ENCODE measurements around the gene CDH5.

DNA sequence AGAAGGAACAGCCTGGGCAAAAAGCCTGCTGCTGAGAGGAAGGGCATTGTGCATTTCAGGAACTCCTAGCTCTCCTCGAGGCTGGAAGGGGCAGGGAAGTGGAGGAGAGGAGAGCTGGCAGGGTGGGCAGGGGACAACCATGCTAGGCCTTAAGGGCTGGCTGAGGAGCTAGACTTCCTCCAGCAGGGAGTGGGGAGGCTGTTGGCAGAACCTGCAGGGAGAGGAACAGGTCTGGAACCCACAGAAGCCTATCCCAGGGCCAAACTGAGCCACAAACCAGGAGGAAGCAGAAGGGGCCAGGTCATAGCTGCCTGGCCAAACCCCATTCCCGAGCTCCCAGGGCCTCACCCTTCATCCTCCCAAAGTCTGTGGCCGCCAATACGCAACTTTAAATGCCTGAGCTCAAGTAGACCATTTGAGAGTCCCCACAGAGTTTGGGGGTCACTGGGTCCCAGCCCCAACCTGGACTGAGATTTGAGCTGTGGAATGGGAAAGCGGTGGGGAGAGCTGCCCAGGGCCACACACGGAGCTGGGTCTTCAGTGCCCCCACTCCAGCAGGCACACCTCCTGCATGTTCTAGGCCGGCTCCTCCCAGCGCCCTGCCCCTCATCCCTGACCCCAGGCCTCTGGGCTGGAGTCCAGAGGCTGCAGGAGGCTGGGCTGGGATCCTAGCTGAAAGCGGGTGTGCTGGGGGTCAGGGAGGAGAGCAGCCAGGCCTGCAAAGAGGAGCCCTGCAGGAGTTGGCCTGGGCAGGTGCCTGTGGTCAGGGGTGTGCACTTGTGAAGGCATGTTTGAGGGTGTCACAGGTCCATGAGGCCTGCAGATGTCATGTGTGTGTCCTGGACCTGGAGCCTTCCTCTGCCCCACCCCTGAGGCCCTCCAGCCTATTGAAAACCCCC, 4.5 kb downstream of the CDH5 start:
- TF ChIP-seq EZH2phosphoT487 (IDR thresholded peaks at IDR 0.05; ENCODE audit: insufficient read depth, low read depth) (no peak), EZH2 (IDR thresholded peaks at IDR 0.05; ENCODE audit: insufficient read depth, poor library complexity, severe bottlenecking) (no peak)
